ENCODE measurements around the gene EPHB2. TPM values are rescaled to one million over a fixed set of nuclear protein-coding genes. Genes with fewer than 3 reads are reported as not detected.
"Not testable (repeated sequence)": the region's sequence is repeated elsewhere in the genome, so short reads cannot be mapped to it uniquely, and the experiment has no call there.

The EPHB2 gene
- total RNA-seq, 2 experiments from 2014 or later: 0.07 to 0.17 TPM

DNA sequence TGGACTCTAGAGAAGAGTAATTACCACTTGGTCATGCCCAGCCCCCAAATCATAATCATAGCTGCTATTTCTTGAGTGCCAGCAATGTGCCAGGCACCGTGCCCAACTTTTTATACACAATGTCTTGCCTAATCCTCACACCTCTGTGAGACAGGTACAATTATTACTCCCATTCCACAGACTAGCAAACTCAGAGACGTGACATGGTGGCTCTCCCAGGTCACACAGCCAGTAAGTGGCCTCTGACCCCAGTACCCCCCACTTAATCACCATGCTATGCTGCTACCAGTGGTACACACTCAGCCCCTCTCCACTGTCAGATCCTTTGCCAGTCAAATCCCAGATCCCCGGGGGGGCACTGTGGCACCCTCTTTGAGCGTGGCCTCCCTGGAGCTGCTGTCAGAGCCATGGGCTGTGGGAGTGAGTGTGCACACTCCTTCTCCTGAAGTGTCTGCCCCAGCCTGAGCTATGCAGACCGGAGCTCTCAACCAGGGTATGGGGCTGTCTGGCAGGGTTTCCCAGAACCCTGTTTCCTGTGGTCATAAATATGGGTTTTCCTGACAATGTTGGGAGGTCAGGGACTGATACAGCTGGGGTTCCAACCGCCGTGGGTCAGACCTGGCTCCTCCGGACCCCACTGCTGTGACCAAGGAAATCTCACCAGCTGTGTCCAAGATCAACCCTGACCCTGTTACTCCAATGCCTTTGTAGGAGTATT lies 210.3 kb downstream of the EPHB2 start:
- H3K4me3 Mint-ChIP-seq: no peak overlapping the region
- H3K9me3 Mint-ChIP-seq: no peaks in the 10 kb centered on the region
- CTCF ChIA-PET: interaction anchor here (0.8 to 1.2 kb wide), 2 partner anchors 9 to 216 kb away, joined by 3 read pairs; no protein-coding TSS in a partner anchor
- H3K27ac Mint-ChIP-seq: no peak overlapping the region
- intact Hi-C loops (cut with micrococcal nuclease): no loop called here
- no peak for DNase-seq
- H3K36me3 Mint-ChIP-seq: no peaks in the 10 kb centered on the region
- peaks cover 10% of the 10 kb centered on the region for H3K27me3 Mint-ChIP-seq
- H3K4me1 Mint-ChIP-seq (ENCODE audit: low read depth): no peaks in the 10 kb centered on the region
- POLR2A ChIA-PET: no interaction called here

DNA sequence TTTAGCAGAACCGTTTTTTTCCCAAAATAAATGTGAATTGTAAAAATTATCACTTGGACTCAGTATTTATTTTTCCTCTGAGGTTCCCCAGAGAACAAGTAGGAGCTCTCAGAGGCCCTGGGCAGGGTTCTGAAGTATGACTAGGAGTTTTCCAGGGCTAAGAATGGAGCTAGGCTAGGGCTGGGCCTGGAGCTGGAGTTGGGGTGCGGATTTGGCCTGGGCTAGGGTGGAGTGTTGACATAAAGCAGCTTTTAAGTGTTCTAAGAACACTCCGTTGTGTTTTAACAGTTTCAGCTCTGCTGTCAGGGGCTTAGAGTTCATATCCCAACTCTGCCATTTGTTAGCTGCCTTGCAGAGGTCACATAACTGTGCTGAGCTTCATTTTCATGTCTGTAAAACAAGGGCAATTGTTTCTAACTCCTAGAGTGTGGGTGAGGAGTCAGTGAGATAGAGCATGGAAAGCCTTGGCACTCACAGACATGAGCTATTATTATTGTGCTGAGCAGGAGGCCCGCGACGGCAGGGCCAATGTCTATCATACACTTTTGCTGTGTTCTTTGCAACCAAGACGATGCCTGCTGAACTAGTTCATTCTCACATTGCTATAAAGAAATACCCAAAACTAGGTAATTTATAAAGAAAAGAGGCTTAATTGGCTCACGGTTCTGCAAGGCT lies 210.9 kb downstream of the EPHB2 start:
- intact Hi-C loops (cut with micrococcal nuclease): no loop called here
- Mint-ChIP-seq H3K4me3 (no peak overlapping the region), H3K4me1 (ENCODE audit: low read depth) (no peaks in the 10 kb centered on the region), H3K9me3 (no peaks in the 10 kb centered on the region), H3K36me3 (no peaks in the 10 kb centered on the region), H3K27me3 (peaks cover 13% of the 10 kb centered on the region), H3K27ac (no peak overlapping the region)
- DNase-seq: no peak
- ChIA-PET CTCF (interaction anchor here (0.8 to 1.2 kb wide), 2 partner anchors 9 to 217 kb away, joined by 3 read pairs; no protein-coding TSS in a partner anchor), POLR2A (no interaction called here)

DNA sequence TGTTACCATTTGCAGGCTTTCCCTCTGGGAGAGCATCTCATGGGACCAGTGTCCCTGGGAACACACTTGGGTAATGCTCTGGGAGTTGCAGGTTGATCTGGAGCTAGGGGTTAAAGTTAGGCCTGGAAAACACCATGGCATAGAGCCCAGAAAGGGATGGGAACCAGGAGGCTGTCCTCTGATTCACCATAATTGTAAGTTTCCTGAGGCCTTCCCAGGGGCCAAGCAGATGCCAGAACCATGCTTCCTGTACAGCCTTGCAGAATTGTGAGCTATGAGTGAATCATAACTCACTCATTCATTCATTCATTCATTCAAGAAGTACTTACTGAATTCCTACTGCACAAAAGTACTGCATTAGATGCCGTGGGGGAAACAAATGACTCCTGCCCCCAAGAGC lies 212.0 kb downstream of the EPHB2 start:
- Mint-ChIP-seq H3K27me3 (peaks cover 17% of the 10 kb centered on the region), H3K36me3 (no peaks in the 10 kb centered on the region), H3K4me3 (no peak overlapping the region), H3K9me3 (no peaks in the 10 kb centered on the region), H3K4me1 (ENCODE audit: low read depth) (no peaks in the 10 kb centered on the region), H3K27ac (no peak overlapping the region)
- intact Hi-C loops (cut with micrococcal nuclease): no loop called here
- ChIA-PET POLR2A (no interaction called here), CTCF (no interaction called here)
- DNase-seq: no peak

DNA sequence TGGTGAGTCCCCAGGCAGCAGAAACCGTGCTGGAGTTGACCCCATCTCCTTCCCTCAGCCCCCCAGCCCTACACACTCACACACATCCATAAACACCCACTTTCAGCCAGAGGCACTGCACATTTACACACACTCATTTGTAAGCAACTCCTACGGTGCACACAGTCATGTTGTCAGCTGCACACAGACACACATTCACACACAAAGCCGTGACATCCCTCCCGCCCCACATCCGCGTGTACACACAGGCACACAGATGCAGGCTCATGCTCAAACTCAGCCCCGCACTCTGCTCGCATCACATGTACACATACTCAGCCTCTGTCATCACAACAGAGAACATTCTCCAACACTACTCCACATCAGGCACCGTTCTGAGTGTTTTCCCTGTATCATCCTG lies 214.5 kb downstream of the EPHB2 start:
- Mint-ChIP-seq H3K4me1 (ENCODE audit: low read depth) (no peaks in the 10 kb centered on the region), H3K27ac (no peak overlapping the region), H3K9me3 (no peaks in the 10 kb centered on the region), H3K27me3 (peaks cover 22% of the 10 kb centered on the region), H3K4me3 (no peak overlapping the region), H3K36me3 (no peaks in the 10 kb centered on the region)
- ChIA-PET POLR2A (no interaction called here), CTCF (no interaction called here)
- DNase-seq: no peak
- intact Hi-C loops (cut with micrococcal nuclease): no loop called here

DNA sequence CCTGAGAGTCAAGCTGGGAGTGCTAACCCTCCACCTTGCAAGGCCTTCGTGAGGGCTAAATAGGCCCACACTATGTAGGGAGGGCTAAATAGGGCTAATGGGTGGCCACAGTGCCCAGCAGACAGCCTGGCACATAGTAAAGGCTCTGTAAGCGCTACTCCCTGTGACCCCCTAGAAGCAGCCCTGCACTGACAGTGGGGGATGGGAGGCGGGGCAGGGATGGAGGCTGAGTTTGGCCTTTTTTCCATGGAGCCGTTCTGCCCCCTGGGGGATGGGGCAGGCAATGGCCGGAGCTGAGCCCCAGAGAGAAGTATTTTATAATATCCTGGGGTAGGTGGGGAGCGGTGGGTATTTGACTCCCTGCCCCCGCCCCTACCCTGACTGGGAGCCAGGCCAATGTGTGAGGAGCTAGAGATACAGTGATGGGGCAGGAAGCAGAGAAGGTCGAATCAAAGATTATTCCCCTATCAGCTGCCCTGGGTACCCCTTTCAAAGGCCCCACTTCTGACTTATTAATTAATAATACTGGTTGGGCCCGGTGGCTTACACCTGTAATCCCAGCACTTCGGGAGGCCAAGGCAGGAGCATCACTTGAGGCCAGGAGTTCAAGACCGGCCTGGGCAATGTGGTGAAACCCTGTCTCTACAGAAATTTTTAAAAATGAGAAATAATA lies 219.7 kb downstream of the EPHB2 start:
- H3K4me1 Mint-ChIP-seq (ENCODE audit: low read depth): no peaks in the 10 kb centered on the region
- ChIA-PET POLR2A (no interaction called here), CTCF (interaction anchor here (0.7 to 2.2 kb wide), 7 partner anchors 9 to 514 kb away, joined by 3 to 18 read pairs (median 3); no protein-coding TSS in a partner anchor)
- peak; percentile 42 for DNase-seq
- H3K36me3 Mint-ChIP-seq: no peaks in the 10 kb centered on the region
- H3K4me3 Mint-ChIP-seq: no peak overlapping the region
- intact Hi-C loops (cut with micrococcal nuclease): no loop called here
- H3K27me3 Mint-ChIP-seq: peaks cover 16% of the 10 kb centered on the region
- no peak overlapping the region for H3K27ac Mint-ChIP-seq
- no peaks in the 10 kb centered on the region for H3K9me3 Mint-ChIP-seq

DNA sequence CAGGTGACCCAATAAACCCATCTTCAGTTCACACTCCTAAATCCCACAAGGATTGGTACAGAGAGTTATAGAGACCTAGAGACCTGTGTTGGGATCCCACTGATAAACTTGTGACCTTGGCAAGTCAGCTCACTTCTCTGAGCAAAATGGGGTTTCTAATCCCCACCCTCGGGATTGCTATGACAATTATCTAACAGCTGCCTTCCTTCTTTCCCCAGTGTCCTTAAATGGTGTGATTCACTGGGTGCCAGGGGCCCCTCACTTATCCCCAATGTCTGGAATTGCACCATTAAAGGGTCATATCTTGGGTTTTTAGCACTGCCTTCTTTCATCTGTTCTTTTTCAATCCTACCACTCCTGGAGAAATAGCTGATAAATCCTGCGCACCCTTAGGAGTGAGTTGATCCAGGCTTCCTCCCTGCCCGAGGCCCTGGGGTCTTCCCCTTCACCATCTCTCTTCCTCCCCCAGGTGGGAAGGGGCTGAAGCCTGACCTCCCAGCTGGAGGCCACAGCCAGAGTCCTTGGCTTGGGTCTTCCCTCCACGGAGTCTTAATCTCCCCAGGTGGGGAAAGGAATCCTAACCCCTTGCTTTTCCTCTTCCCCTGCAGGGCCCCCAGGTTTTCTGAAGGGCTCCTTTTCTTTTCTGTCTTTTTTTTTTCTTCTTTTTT lies 222.3 kb downstream of the EPHB2 start:
- CTCF ChIA-PET: interaction anchor here (0.7 to 2.4 kb wide), 4 partner anchors 32 to 229 kb away, joined by 3 to 10 read pairs (median 3); no protein-coding TSS in a partner anchor
- H3K4me3 Mint-ChIP-seq: no peak overlapping the region
- POLR2A ChIA-PET: no interaction called here
- H3K4me1 Mint-ChIP-seq (ENCODE audit: low read depth): no peaks in the 10 kb centered on the region
- no peak for DNase-seq
- peaks cover 8% of the 10 kb centered on the region for H3K27me3 Mint-ChIP-seq
- no peaks in the 10 kb centered on the region for H3K36me3 Mint-ChIP-seq
- H3K9me3 Mint-ChIP-seq: no peaks in the 10 kb centered on the region
- H3K27ac Mint-ChIP-seq: no peak overlapping the region
- intact Hi-C loops (cut with micrococcal nuclease): no loop called here

DNA sequence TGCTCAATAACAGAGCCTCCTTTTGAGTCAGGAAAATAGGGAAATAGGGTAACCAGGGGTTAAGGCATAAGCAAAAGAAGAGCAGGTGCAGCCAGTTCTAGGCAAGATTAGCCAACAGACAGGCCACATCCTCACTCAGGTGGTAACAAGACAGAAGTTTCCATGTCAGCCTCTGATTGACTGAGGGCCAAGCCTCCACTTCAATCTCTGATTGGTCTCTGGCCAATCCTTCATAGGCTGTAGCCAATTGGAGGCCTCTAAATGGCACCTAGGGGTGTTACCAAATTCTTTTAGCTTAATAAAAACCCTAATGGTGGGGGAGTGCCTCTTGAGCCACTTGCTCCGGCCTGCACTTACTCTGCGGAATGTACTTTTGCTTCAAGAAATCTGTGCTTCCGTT lies 224.8 kb downstream of the EPHB2 start:
- H3K4me3 Mint-ChIP-seq: no peak overlapping the region
- intact Hi-C loops (cut with micrococcal nuclease): no loop called here
- no peaks in the 10 kb centered on the region for H3K4me1 Mint-ChIP-seq (ENCODE audit: low read depth)
- no peak for DNase-seq
- POLR2A ChIA-PET: no interaction called here
- H3K27ac Mint-ChIP-seq: no peak overlapping the region
- peaks cover 3% of the 10 kb centered on the region for H3K36me3 Mint-ChIP-seq
- H3K9me3 Mint-ChIP-seq: peaks cover 6% of the 10 kb centered on the region
- CTCF ChIA-PET: interaction anchor here (0.6 to 1.1 kb wide), 3 partner anchors 200 to 520 kb away, joined by 3 read pairs; no protein-coding TSS in a partner anchor
- peaks cover 6% of the 10 kb centered on the region for H3K27me3 Mint-ChIP-seq

DNA sequence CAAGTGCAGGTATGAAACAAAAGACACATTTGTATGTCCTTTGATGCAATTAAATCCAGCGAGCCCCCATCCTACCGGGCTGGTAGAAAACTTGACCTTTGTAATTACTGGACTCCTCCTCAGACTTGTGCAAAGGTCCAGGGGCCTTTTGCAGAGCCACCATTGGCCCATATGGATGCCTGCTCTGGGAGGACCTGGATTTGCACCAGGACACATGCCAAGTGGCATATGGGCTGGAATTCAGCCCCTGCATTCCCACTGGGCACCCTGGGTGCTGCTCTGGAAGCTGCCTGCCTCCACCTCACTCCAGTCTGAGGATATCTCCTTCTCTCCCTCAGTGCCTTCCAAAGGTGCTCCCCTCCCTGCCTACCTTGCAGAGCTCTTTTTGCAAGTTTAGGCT lies 226.0 kb downstream of the EPHB2 start:
- Mint-ChIP-seq H3K27me3 (peaks cover 6% of the 10 kb centered on the region), H3K9me3 (peaks cover 16% of the 10 kb centered on the region), H3K4me1 (ENCODE audit: low read depth) (no peaks in the 10 kb centered on the region), H3K27ac (no peak overlapping the region), H3K4me3 (no peak overlapping the region), H3K36me3 (peaks cover 3% of the 10 kb centered on the region)
- no peak for DNase-seq
- CTCF ChIA-PET: interaction anchor here (1.1 kb wide), 1 partner anchor 232 kb away, joined by 3 read pairs; no protein-coding TSS in a partner anchor
- intact Hi-C loops (cut with micrococcal nuclease): no loop called here
- POLR2A ChIA-PET: no interaction called here

DNA sequence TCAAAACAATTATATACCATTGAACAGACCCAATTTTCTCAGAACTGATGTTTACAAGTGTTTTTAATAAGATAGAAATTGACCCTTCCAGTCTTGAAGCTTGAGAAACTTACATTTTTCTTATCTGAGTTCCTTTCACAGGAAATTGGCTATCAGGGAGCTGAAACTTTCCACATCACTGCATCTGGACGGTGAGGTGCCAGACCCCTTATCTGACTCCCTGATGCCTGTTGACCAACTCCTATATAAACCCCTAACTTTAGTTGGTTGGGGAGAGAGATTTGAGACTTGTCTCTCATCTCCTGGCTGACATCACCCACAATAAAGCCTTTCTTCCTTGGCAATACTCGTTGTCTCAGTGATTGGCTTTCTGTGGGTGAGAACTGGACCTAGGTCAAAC lies 230.6 kb downstream of the EPHB2 start:
- Mint-ChIP-seq H3K27ac (no peak overlapping the region), H3K4me3 (no peak overlapping the region), H3K36me3 (peaks cover 3% of the 10 kb centered on the region), H3K4me1 (ENCODE audit: low read depth) (no peaks in the 10 kb centered on the region), H3K9me3 (peaks cover 16% of the 10 kb centered on the region), H3K27me3 (peaks cover 7% of the 10 kb centered on the region)
- ChIA-PET CTCF (interaction anchor here (0.7 kb wide), 1 partner anchor 234 kb away, joined by 3 read pairs; no protein-coding TSS in a partner anchor), POLR2A (no interaction called here)
- intact Hi-C loops (cut with micrococcal nuclease): no loop called here
- no peak for DNase-seq

DNA sequence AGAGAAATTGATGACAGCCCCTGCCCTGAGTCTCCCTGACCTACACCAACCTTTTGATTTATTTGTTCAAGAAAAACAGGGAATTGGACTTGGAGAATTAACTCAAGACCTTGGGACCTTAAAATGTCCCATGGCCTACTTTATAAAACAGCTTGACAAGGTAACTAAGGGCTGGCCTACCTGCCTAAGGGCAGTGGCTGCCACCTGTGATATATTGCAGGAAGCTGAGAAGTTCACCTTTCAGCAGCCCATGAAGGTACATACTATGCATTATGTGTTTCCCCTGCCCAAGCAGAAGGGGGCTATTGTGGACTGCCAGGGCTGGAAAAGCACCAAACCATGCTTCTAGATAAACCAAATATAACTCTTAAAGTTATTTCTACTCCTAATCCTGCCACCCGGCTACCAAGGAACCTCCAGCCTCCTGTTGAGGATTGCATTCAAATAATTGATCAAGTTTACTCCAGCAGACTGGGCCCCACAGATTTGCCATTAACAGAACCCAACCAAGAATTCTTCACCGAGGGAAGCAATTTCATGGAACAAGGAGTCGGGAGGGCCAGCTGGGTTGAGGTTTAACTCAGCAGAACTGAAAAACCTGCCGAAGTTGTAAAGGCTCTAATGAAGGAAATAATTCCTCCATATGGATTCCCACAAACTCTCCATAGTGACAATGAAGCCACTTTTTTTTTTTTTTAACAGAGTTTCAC lies 233.9 kb downstream of the EPHB2 start:
- ChIA-PET CTCF (interaction anchor here (0.6 kb wide), 1 partner anchor 20 kb away, joined by 3 read pairs; no protein-coding TSS in a partner anchor), POLR2A (no interaction called here)
- Mint-ChIP-seq H3K27ac (no peak overlapping the region), H3K4me1 (ENCODE audit: low read depth) (no peaks in the 10 kb centered on the region), H3K27me3 (peaks cover 7% of the 10 kb centered on the region), H3K36me3 (peaks cover 3% of the 10 kb centered on the region), H3K9me3 (peaks cover 15% of the 10 kb centered on the region), H3K4me3 (no peak overlapping the region)
- intact Hi-C loops (cut with micrococcal nuclease): no loop called here
- DNase-seq: no peak

DNA sequence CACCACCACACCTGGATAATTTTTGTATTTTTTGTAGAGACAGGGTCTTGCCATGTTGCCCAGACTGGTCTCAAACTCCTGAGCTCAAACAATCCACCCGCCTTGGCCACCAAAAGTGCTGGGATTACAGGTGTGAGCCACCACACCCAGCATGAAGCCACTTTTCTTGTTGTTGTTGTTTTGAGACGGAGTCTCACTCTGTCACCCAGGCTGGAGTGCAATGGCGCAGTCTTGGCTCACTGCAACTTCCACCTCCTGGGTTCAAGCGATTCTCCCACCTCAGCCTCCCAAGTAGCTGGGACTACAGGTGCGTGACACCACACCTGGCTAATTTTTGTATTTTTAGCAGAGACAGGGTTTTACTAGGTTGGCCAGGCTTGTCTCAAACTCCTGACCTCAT lies 234.5 kb downstream of the EPHB2 start:
- DNase-seq; H3K36me3 Mint-ChIP-seq; H3K4me1 Mint-ChIP-seq (ENCODE audit: low read depth); H3K27ac Mint-ChIP-seq; POLR2A ChIA-PET; H3K27me3 Mint-ChIP-seq; H3K4me3 Mint-ChIP-seq; intact Hi-C loops (cut with micrococcal nuclease): not testable (repeated sequence)
- peaks cover 12% of the 10 kb centered on the region for H3K9me3 Mint-ChIP-seq
- CTCF ChIA-PET: interaction anchor here (1.3 kb wide), 1 partner anchor 20 kb away, joined by 3 read pairs; no protein-coding TSS in a partner anchor
